GM12878 (cell line): Measurements from ENCODE around the gene GCK.

Experiments
- CREB1 ChIP-seq: IDR thresholded peaks from 2 replicates; pipeline ENCODE4 v1.6.1; 2012; ENCODE audit warnings: low read depth, mild to moderate bottlenecking, inconsistent platforms
- CREM ChIP-seq: IDR thresholded peaks from 2 replicates; pipeline ENCODE4 v1.6.1; 2014; ENCODE audit warnings: antibody characterized with exemption, low read depth
- CTCF ChIP-seq, 3 experiments: IDR thresholded peaks in 2 of 3; conservative IDR thresholded peaks in 1 of 3; 2 replicates each; pipeline ENCODE4 v1.5.1; 2011; ENCODE audit warnings: low read depth in 3 of 3, low read length in 3 of 3, mild to moderate bottlenecking in 3 of 3, control low read depth in 2 of 3, moderate library complexity in 2 of 3, inconsistent platforms in 1 of 3, mixed read lengths in 1 of 3; ENCODE audit not compliant: control insufficient read depth in 2 of 3, insufficient read depth in 1 of 3; ENCODE audit errors: extremely low read depth in 1 of 3
- EZH2 ChIP-seq: IDR thresholded peaks from 2 replicates; pipeline ENCODE4 v1.6.1; 2012; ENCODE audit warnings: low read depth, mild to moderate bottlenecking, control low read depth, inconsistent platforms, low read length, borderline replicate concordance; ENCODE audit not compliant: control insufficient read depth
- MXI1 ChIP-seq: fragments of 150-350 bp; IDR thresholded peaks from 2 replicates; pipeline ENCODE4 v1.6.1; 2011; ENCODE audit warnings: low read depth, mild to moderate bottlenecking, inconsistent platforms, low read length, improper control_type of control experiment
- NBN ChIP-seq: fragments of 450-650 bp; IDR thresholded peaks from 2 replicates; pipeline ENCODE4 v1.6.1; 2016
- POLR2A ChIP-seq: IDR thresholded peaks from 2 replicates; pipeline ENCODE4 v1.6.1; 2011; ENCODE audit warnings: low read depth, mild to moderate bottlenecking, low read length
- POLR2AphosphoS2 ChIP-seq: IDR thresholded peaks from 2 replicates; pipeline ENCODE4 v1.6.1; 2011; ENCODE audit warnings: low read depth, mild to moderate bottlenecking, low read length, improper control_type of control experiment, moderate library complexity
- TCF12 ChIP-seq: IDR thresholded peaks from 2 replicates; pipeline ENCODE4 v1.6.1; 2011; ENCODE audit warnings: low read depth, mild to moderate bottlenecking, low read length
- YY1 ChIP-seq: IDR thresholded peaks from 2 replicates; pipeline ENCODE4 v1.6.1; 2011; ENCODE audit warnings: low read depth, mild to moderate bottlenecking, low read length
- ZBTB11 ChIP-seq: fragments of 450-650 bp; formaldehyde crosslinking; IDR thresholded peaks from 2 replicates; pipeline ENCODE4 v1.5.0; 2022; ENCODE audit warnings: mild to moderate bottlenecking, missing genetic modification characterization
- ZBTB40 ChIP-seq: fragments of 450-650 bp; IDR thresholded peaks from 2 replicates; pipeline ENCODE4 v1.6.1; 2016; ENCODE audit warnings: mild to moderate bottlenecking, moderate library complexity, borderline replicate concordance
- ZZZ3 ChIP-seq: IDR thresholded peaks from 2 replicates; pipeline ENCODE4 v1.6.1; 2011; ENCODE audit warnings: low read depth; ENCODE audit not compliant: control insufficient read depth, insufficient read length

GRCh38 chr7:44155191-44156185, 33.8 kb downstream of the GCK start:
- TF ChIP-seq CTCF (IDR thresholded peaks at IDR 0.05 in 2 of 3, conservative IDR thresholded peaks at IDR 0.05 in 1 of 3; ENCODE audit: control insufficient read depth in 2 of 3, extremely low read depth in 1 of 3, insufficient read depth in 1 of 3, low read depth in 3 of 3, low read length in 3 of 3) (no peak), TCF12 (no peak), CREB1 (no peak), YY1 (no peak), POLR2A (no peak), ZBTB11 (CRISPR knock-in tag) (no peak), NBN (no peak), ZZZ3 (no peak), ZBTB40 (no peak), MXI1 (no peak), CREM (no peak), EZH2 (no peak), POLR2AphosphoS2 (no peak)
